ENCODE results near the gene HSF2BP. TPM values are rescaled to one million over a fixed set of nuclear protein-coding genes. Genes with fewer than 3 reads are reported as not detected.

HSF2BP gene
- total RNA-seq, 1 donor from 2014 or later, result 1.1 TPM

GRCh38 chr21:43639470-43640353 is 19.6 kb downstream of the HSF2BP start:
- no peaks in the 10 kb centered on the region for H3K27me3 Mint-ChIP-seq (ENCODE audit: low read depth)
- peaks cover 7% of the 10 kb centered on the region for H3K4me1 Mint-ChIP-seq (ENCODE audit: low read depth)
- no peaks in the 10 kb centered on the region for H3K36me3 Mint-ChIP-seq (ENCODE audit: low read depth)
- H3K9me3 Mint-ChIP-seq, result no peaks in the 10 kb centered on the region
- no peak overlapping the region for H3K27ac Mint-ChIP-seq
- intact Hi-C loops (cut with micrococcal nuclease), result no loop called here
- H3K4me3 Mint-ChIP-seq (ENCODE audit: low read depth), result no peak overlapping the region
- DNase-seq (ENCODE audit: low spot score), result no peak

- H3K27me3 Mint-ChIP-seq (ENCODE audit: low read depth), result no peaks in the 10 kb centered on the region
- no peaks in the 10 kb centered on the region for H3K9me3 Mint-ChIP-seq
- no peak overlapping the region for H3K27ac Mint-ChIP-seq
- H3K4me3 Mint-ChIP-seq (ENCODE audit: low read depth), result no peak overlapping the region
- intact Hi-C loops (cut with micrococcal nuclease), result no loop called here
- no peak for DNase-seq (ENCODE audit: low spot score)
- H3K4me1 Mint-ChIP-seq (ENCODE audit: low read depth), result peaks cover 3% of the 10 kb centered on the region
- no peaks in the 10 kb centered on the region for H3K36me3 Mint-ChIP-seq (ENCODE audit: low read depth)
Observed at GRCh38 chr21:43637530-43638158, 21.6 kb downstream of the HSF2BP start.

- DNase-seq (ENCODE audit: low spot score), result no peak
- Mint-ChIP-seq H3K36me3 (ENCODE audit: low read depth) (no peaks in the 10 kb centered on the region), H3K4me3 (ENCODE audit: low read depth) (no peak overlapping the region), H3K4me1 (ENCODE audit: low read depth) (peaks cover 3% of the 10 kb centered on the region), H3K27ac (no peak overlapping the region), H3K27me3 (ENCODE audit: low read depth) (no peaks in the 10 kb centered on the region), H3K9me3 (no peaks in the 10 kb centered on the region)
- intact Hi-C loops (cut with micrococcal nuclease), result no loop called here
Observed at GRCh38 chr21:43635436-43635835, 23.9 kb downstream of the HSF2BP start.

- Mint-ChIP-seq H3K36me3 (ENCODE audit: low read depth) (no peaks in the 10 kb centered on the region), H3K4me1 (ENCODE audit: low read depth) (peaks cover 3% of the 10 kb centered on the region), H3K27me3 (ENCODE audit: low read depth) (no peaks in the 10 kb centered on the region), H3K9me3 (no peaks in the 10 kb centered on the region), H3K27ac (no peak overlapping the region), H3K4me3 (ENCODE audit: low read depth) (no peak overlapping the region)
- intact Hi-C loops (cut with micrococcal nuclease), result no loop called here
- no peak for DNase-seq (ENCODE audit: low spot score)
Observed at GRCh38 chr21:43634618-43635017, 24.7 kb downstream of the HSF2BP start.

- no peak for DNase-seq (ENCODE audit: low spot score)
- intact Hi-C loops (cut with micrococcal nuclease), result no loop called here
- Mint-ChIP-seq H3K27ac (no peak overlapping the region), H3K36me3 (ENCODE audit: low read depth) (no peaks in the 10 kb centered on the region), H3K27me3 (ENCODE audit: low read depth) (peaks cover 4% of the 10 kb centered on the region), H3K9me3 (no peaks in the 10 kb centered on the region), H3K4me3 (ENCODE audit: low read depth) (no peak overlapping the region), H3K4me1 (ENCODE audit: low read depth) (no peaks in the 10 kb centered on the region)
Observed at GRCh38 chr21:43632373-43632905, 26.8 kb downstream of the HSF2BP start.

- Mint-ChIP-seq H3K27ac (no peak overlapping the region), H3K4me3 (ENCODE audit: low read depth) (no peak overlapping the region), H3K36me3 (ENCODE audit: low read depth) (no peaks in the 10 kb centered on the region), H3K4me1 (ENCODE audit: low read depth) (no peaks in the 10 kb centered on the region), H3K27me3 (ENCODE audit: low read depth) (peaks cover 4% of the 10 kb centered on the region), H3K9me3 (no peaks in the 10 kb centered on the region)
- intact Hi-C loops (cut with micrococcal nuclease), result no loop called here
- DNase-seq (ENCODE audit: low spot score), result no peak
Observed at GRCh38 chr21:43631411-43632107, 27.7 kb downstream of the HSF2BP start.

- Mint-ChIP-seq H3K9me3 (no peaks in the 10 kb centered on the region), H3K4me1 (ENCODE audit: low read depth) (no peaks in the 10 kb centered on the region), H3K4me3 (ENCODE audit: low read depth) (no peak overlapping the region), H3K36me3 (ENCODE audit: low read depth) (no peaks in the 10 kb centered on the region), H3K27me3 (ENCODE audit: low read depth) (peaks cover 19% of the 10 kb centered on the region), H3K27ac (no peak overlapping the region)
- DNase-seq (ENCODE audit: low spot score), result no peak
- intact Hi-C loops (cut with micrococcal nuclease), result no loop called here
Observed at GRCh38 chr21:43627527-43627926, 31.8 kb downstream of the HSF2BP start.

GRCh38 chr21:43626390-43626789 is 32.9 kb downstream of the HSF2BP start:
- Mint-ChIP-seq H3K4me1 (ENCODE audit: low read depth) (no peaks in the 10 kb centered on the region), H3K36me3 (ENCODE audit: low read depth) (no peaks in the 10 kb centered on the region), H3K4me3 (ENCODE audit: low read depth) (no peak overlapping the region), H3K27me3 (ENCODE audit: low read depth) (peaks cover 21% of the 10 kb centered on the region), H3K27ac (no peak overlapping the region), H3K9me3 (no peaks in the 10 kb centered on the region)
- intact Hi-C loops (cut with micrococcal nuclease), result no loop called here
- no peak for DNase-seq (ENCODE audit: low spot score)

- intact Hi-C loops (cut with micrococcal nuclease), result no loop called here
- peaks cover 2% of the 10 kb centered on the region for H3K4me1 Mint-ChIP-seq (ENCODE audit: low read depth)
- H3K27me3 Mint-ChIP-seq (ENCODE audit: low read depth), result peaks cover 22% of the 10 kb centered on the region
- H3K9me3 Mint-ChIP-seq, result peaks cover 9% of the 10 kb centered on the region
- H3K27ac Mint-ChIP-seq, result no peak overlapping the region
- no peaks in the 10 kb centered on the region for H3K36me3 Mint-ChIP-seq (ENCODE audit: low read depth)
- H3K4me3 Mint-ChIP-seq (ENCODE audit: low read depth), result no peak overlapping the region
- no peak for DNase-seq (ENCODE audit: low spot score)
Observed at GRCh38 chr21:43624339-43624738, 34.9 kb downstream of the HSF2BP start.

GRCh38 chr21:43623588-43623987 is 35.7 kb downstream of the HSF2BP start:
- no peak overlapping the region for H3K27ac Mint-ChIP-seq
- H3K36me3 Mint-ChIP-seq (ENCODE audit: low read depth), result no peaks in the 10 kb centered on the region
- peaks cover 2% of the 10 kb centered on the region for H3K4me1 Mint-ChIP-seq (ENCODE audit: low read depth)
- H3K27me3 Mint-ChIP-seq (ENCODE audit: low read depth), result peaks cover 22% of the 10 kb centered on the region
- no peak overlapping the region for H3K4me3 Mint-ChIP-seq (ENCODE audit: low read depth)
- intact Hi-C loops (cut with micrococcal nuclease), result no loop called here
- H3K9me3 Mint-ChIP-seq, result peaks cover 9% of the 10 kb centered on the region
- DNase-seq (ENCODE audit: low spot score), result no peak

- Mint-ChIP-seq H3K4me1 (ENCODE audit: low read depth) (peaks cover 2% of the 10 kb centered on the region), H3K36me3 (ENCODE audit: low read depth) (no peaks in the 10 kb centered on the region), H3K4me3 (ENCODE audit: low read depth) (no peak overlapping the region), H3K27me3 (ENCODE audit: low read depth) (peaks cover 17% of the 10 kb centered on the region), H3K9me3 (peaks cover 9% of the 10 kb centered on the region), H3K27ac (no peak overlapping the region)
- intact Hi-C loops (cut with micrococcal nuclease), result no loop called here
- no peak for DNase-seq (ENCODE audit: low spot score)
Observed at GRCh38 chr21:43622796-43623195, 36.5 kb downstream of the HSF2BP start.

- intact Hi-C loops (cut with micrococcal nuclease), result no loop called here
- H3K9me3 Mint-ChIP-seq, result peaks cover 9% of the 10 kb centered on the region
- no peaks in the 10 kb centered on the region for H3K36me3 Mint-ChIP-seq (ENCODE audit: low read depth)
- H3K27ac Mint-ChIP-seq, result no peak overlapping the region
- DNase-seq (ENCODE audit: low spot score), result no peak
- no peak overlapping the region for H3K4me3 Mint-ChIP-seq (ENCODE audit: low read depth)
- peaks cover 8% of the 10 kb centered on the region for H3K27me3 Mint-ChIP-seq (ENCODE audit: low read depth)
- H3K4me1 Mint-ChIP-seq (ENCODE audit: low read depth), result peaks cover 2% of the 10 kb centered on the region
Observed at GRCh38 chr21:43619856-43620255, 39.4 kb downstream of the HSF2BP start.

GRCh38 chr21:43619344-43619743 is 39.9 kb downstream of the HSF2BP start:
- Mint-ChIP-seq H3K27ac (no peak overlapping the region), H3K9me3 (peaks cover 9% of the 10 kb centered on the region), H3K4me1 (ENCODE audit: low read depth) (peaks cover 2% of the 10 kb centered on the region), H3K27me3 (ENCODE audit: low read depth) (peaks cover 6% of the 10 kb centered on the region), H3K36me3 (ENCODE audit: low read depth) (no peaks in the 10 kb centered on the region), H3K4me3 (ENCODE audit: low read depth) (no peak overlapping the region)
- no peak for DNase-seq (ENCODE audit: low spot score)
- intact Hi-C loops (cut with micrococcal nuclease), result no loop called here

Measured in activated T-helper 2 cell treated with anti-CD3 and anti-CD28 coated beads, Interferon-gamma antibody, Interleukin-2, Interleukin-4, amounts not matched to agents 10 μg/mL and 5 μg/mL and 100 μg/mL, durations not matched to agents 14 hours and 24 hours and 36 hours (primary cell).